Panc1 (cell line): ENCODE results near the gene MTERF4.

ENCODE experiments used
- CTCF ChIP-seq: fragments of 450-650 bp; IDR thresholded peaks from 2 replicates; pipeline ENCODE4 v1.5.1; 2017; ENCODE audit warnings: mild to moderate bottlenecking
- POLR2AphosphoS5 ChIP-seq: IDR thresholded peaks from 2 replicates; pipeline ENCODE4 v1.6.1; 2012; ENCODE audit warnings: mild to moderate bottlenecking, low read depth, low read length, moderate library complexity
- SIN3A ChIP-seq: IDR thresholded peaks from 2 replicates; pipeline ENCODE4 v1.6.1; 2012; ENCODE audit warnings: low read depth, mild to moderate bottlenecking, low read length, moderate library complexity, borderline replicate concordance; ENCODE audit not compliant: insufficient read depth
- TCF7L2 ChIP-seq: IDR thresholded peaks from 2 replicates; pipeline ENCODE4 v1.6.1; 2011; ENCODE audit warnings: mild to moderate bottlenecking, low read depth, low read length, inconsistent platforms

GRCh38 chr2:241110089-241110606 lies 8.1 kb upstream of the MTERF4 start:
- TF ChIP-seq CTCF (no peak), POLR2AphosphoS5 (no peak), TCF7L2 (no peak), SIN3A (no peak)
